Colon (tissue), 2 donors: ENCODE results near the gene ZFYVE26.

Experiments
- FAIRE-seq: peaks from 2 replicates; lab custom pipeline; 2012; peaks lifted over from hg19 to GRCh38; lab: Jason Lieb, UNC
- donor health status: control.
- donor health status: control.

Gene ZFYVE26

GRCh38 chr14:67815573-67816225, 691 bp downstream of the ZFYVE26 start:
- FAIRE-seq = no peak

GRCh38 chr14:67814821-67815220, 1.6 kb downstream of the ZFYVE26 start:
- no peak for FAIRE-seq

GRCh38 chr14:67806246-67806645, 10.1 kb downstream of the ZFYVE26 start:
- FAIRE-seq = no peak

- no peak for FAIRE-seq
Observed at GRCh38 chr14:67800743-67801142, 15.6 kb downstream of the ZFYVE26 start.

GRCh38 chr14:67798731-67799130, 17.7 kb downstream of the ZFYVE26 start:
- FAIRE-seq = no peak

- FAIRE-seq = no peak
Observed at GRCh38 chr14:67787673-67788072, 28.7 kb downstream of the ZFYVE26 start.

- no peak for FAIRE-seq
Observed at GRCh38 chr14:67785270-67786109, 30.9 kb downstream of the ZFYVE26 start.

- no peak for FAIRE-seq
Observed at GRCh38 chr14:67784244-67784823, 32.1 kb downstream of the ZFYVE26 start.

GRCh38 chr14:67782090-67782489, 34.3 kb downstream of the ZFYVE26 start:
- no peak for FAIRE-seq

- FAIRE-seq = no peak
Observed at GRCh38 chr14:67778792-67779191, 37.6 kb downstream of the ZFYVE26 start.

- no peak for FAIRE-seq
Observed at GRCh38 chr14:67776653-67777322, 39.6 kb downstream of the ZFYVE26 start.

- FAIRE-seq = no peak
Observed at GRCh38 chr14:67773844-67774377, 42.5 kb downstream of the ZFYVE26 start.

GRCh38 chr14:67768219-67768618, 48.2 kb downstream of the ZFYVE26 start:
- FAIRE-seq = no peak

- no peak for FAIRE-seq
Observed at GRCh38 chr14:67766035-67766680, 50.2 kb downstream of the ZFYVE26 start.

GRCh38 chr14:67765192-67765834, 51.1 kb downstream of the ZFYVE26 start:
- no peak for FAIRE-seq

GRCh38 chr14:67764496-67764895, 51.9 kb downstream of the ZFYVE26 start:
- FAIRE-seq = no peak

- FAIRE-seq = no peak
Observed at GRCh38 chr14:67763158-67763822, 53.1 kb downstream of the ZFYVE26 start.

- no peak for FAIRE-seq
Observed at GRCh38 chr14:67762051-67762450, 54.3 kb downstream of the ZFYVE26 start.

- FAIRE-seq = no peak
Observed at GRCh38 chr14:67759916-67760315, 56.5 kb downstream of the ZFYVE26 start.

GRCh38 chr14:67757175-67757574, 59.2 kb downstream of the ZFYVE26 start:
- no peak for FAIRE-seq

- no peak for FAIRE-seq
Observed at GRCh38 chr14:67756496-67756895, 59.9 kb downstream of the ZFYVE26 start.
